Measurements from ENCODE around the gene OXTR. TPM values are rescaled to one million over a fixed set of nuclear protein-coding genes. Genes with fewer than 3 reads are reported as not detected.

The OXTR gene
- total RNA-seq, 1 donor from 2014 or later = 2.0 TPM

GRCh38 chr3:8764528-8764927 is 4.9 kb downstream of the OXTR start:
- Mint-ChIP-seq H3K36me3 (ENCODE audit: low read depth) (no peaks in the 10 kb centered on the region), H3K27me3 (peaks cover 20% of the 10 kb centered on the region), H3K4me3 (no peak overlapping the region), H3K27ac (no peak overlapping the region), H3K9me3 (no peaks in the 10 kb centered on the region), H3K4me1 (peaks cover 18% of the 10 kb centered on the region)
- no peak for ATAC-seq (ENCODE audit: low read depth)
- no peak for TF ChIP-seq CTCF (IDR thresholded peaks at IDR 0.05)
- POLR2A ChIA-PET = no interaction called here
- CTCF ChIA-PET = no interaction called here
- intact Hi-C loops (cut with micrococcal nuclease) = no loop called here
- DNase-seq = no peak

DNA sequence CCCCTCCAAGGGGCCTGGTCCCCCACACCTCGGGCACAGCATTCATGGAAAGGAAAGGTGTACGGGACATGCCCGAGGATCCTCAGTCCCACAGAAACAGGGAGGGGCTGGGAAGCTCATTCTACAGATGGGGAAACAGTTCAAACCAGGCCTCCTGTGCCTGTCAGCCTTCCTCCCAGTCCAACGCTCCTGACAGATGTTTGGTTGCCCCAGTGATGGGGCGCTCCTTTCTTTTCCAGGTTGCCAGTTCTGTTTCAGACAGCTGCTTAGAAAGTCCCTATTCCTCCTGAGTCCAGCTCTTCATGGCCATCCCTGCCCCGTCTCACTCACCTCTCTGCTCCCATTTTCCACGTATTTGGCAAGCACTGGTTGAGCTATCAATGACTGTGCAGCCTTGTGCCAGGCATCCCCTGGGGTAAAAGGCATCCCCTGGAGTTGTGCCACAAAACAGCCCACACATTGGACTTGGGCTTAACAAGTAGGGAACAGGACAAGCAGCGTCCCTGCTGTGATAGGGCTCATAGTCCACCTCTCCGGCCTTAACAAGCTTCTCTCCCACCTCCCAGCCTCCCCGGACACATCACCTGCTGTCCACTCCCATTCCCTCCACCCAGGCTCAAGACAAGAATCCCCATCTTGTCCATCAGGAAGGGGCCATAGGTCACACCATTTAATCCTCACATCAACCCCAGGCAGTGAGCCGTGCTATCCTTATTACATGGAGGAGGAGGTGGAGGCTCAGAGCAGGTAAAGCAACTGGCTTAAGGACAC is 6.6 kb downstream of the OXTR start:
- ATAC-seq (ENCODE audit: low read depth) (no peak), DNase-seq (no peak)
- intact Hi-C loops (cut with micrococcal nuclease) = no loop called here
- no peaks in the 10 kb centered on the region for H3K36me3 Mint-ChIP-seq (ENCODE audit: low read depth)
- H3K9me3 Mint-ChIP-seq = no peaks in the 10 kb centered on the region
- H3K27ac Mint-ChIP-seq = no peak overlapping the region
- no peak overlapping the region for H3K4me3 Mint-ChIP-seq
- H3K4me1 Mint-ChIP-seq = peaks cover 3% of the 10 kb centered on the region
- ChIA-PET CTCF (interaction anchor here (1.0 kb wide), 1 partner anchor 9 kb away, joined by 3 read pairs; no protein-coding TSS in a partner anchor), POLR2A (no interaction called here)
- no peak for TF ChIP-seq CTCF (IDR thresholded peaks at IDR 0.05)
- peaks cover 6% of the 10 kb centered on the region for H3K27me3 Mint-ChIP-seq

- CTCF ChIA-PET = interaction anchor here (1.0 kb wide), 1 partner anchor 8 kb away, joined by 3 read pairs; no protein-coding TSS in a partner anchor
- intact Hi-C loops (cut with micrococcal nuclease) = no loop called here
- ATAC-seq (ENCODE audit: low read depth) (no peak), DNase-seq (no peak)
- Mint-ChIP-seq H3K36me3 (ENCODE audit: low read depth) (no peaks in the 10 kb centered on the region), H3K4me3 (no peak overlapping the region), H3K27ac (no peak overlapping the region), H3K27me3 (peaks cover 4% of the 10 kb centered on the region), H3K4me1 (no peaks in the 10 kb centered on the region), H3K9me3 (no peaks in the 10 kb centered on the region)
- TF ChIP-seq CTCF (IDR thresholded peaks at IDR 0.05) = no peak
- POLR2A ChIA-PET = no interaction called here
Measured at GRCh38 chr3:8761866-8762265, 7.5 kb downstream of the OXTR start.

- no peak overlapping the region for H3K27ac Mint-ChIP-seq
- H3K4me1 Mint-ChIP-seq = no peaks in the 10 kb centered on the region
- no peaks in the 10 kb centered on the region for H3K9me3 Mint-ChIP-seq
- no peaks in the 10 kb centered on the region for H3K27me3 Mint-ChIP-seq
- no peak overlapping the region for H3K4me3 Mint-ChIP-seq
- ATAC-seq (ENCODE audit: low read depth) (no peak), DNase-seq (no peak)
- ChIA-PET POLR2A (no interaction called here), CTCF (no interaction called here)
- TF ChIP-seq CTCF (IDR thresholded peaks at IDR 0.05) = no peak
- intact Hi-C loops (cut with micrococcal nuclease) = no loop called here
- H3K36me3 Mint-ChIP-seq (ENCODE audit: low read depth) = no peaks in the 10 kb centered on the region
Measured at GRCh38 chr3:8760506-8760905, 8.9 kb downstream of the OXTR start.

- no peaks in the 10 kb centered on the region for H3K27me3 Mint-ChIP-seq
- H3K4me1 Mint-ChIP-seq = no peaks in the 10 kb centered on the region
- POLR2A ChIA-PET = no interaction called here
- no peaks in the 10 kb centered on the region for H3K36me3 Mint-ChIP-seq (ENCODE audit: low read depth)
- DNase-seq (no peak), ATAC-seq (ENCODE audit: low read depth) (no peak)
- no peak overlapping the region for H3K27ac Mint-ChIP-seq
- CTCF ChIA-PET = interaction anchor here (1.2 kb wide), 1 partner anchor 10 kb away, joined by 6 read pairs; the partner anchor contains the start of gene OXTR
- TF ChIP-seq CTCF (IDR thresholded peaks at IDR 0.05) = no peak
- no peak overlapping the region for H3K4me3 Mint-ChIP-seq
- intact Hi-C loops (cut with micrococcal nuclease) = no loop called here
- H3K9me3 Mint-ChIP-seq = no peaks in the 10 kb centered on the region
Measured at GRCh38 chr3:8760091-8760490, 9.3 kb downstream of the OXTR start.

Data from activated B cell treated with CpG ODN at 0.5 μM for 24 hours (primary cell).